Activated naive CD8-positive, alpha-beta T cell (primary cell): ENCODE data around the gene ICAM5.
"Not testable (repeated sequence)": the region's sequence is repeated elsewhere in the genome, so short reads cannot be mapped to it uniquely, and the experiment has no call there.

Source experiments
- H3K27ac Mint-ChIP-seq: one replicate; pipeline ENCODE4 v1.8.0; 2021; ENCODE audit warnings: mixed read lengths
- H3K27me3 Mint-ChIP-seq: one replicate; pipeline ENCODE4 v1.8.0; 2021; ENCODE audit warnings: mixed read lengths
- H3K36me3 Mint-ChIP-seq: one replicate; pipeline ENCODE4 v1.8.0; 2021; ENCODE audit warnings: mixed read lengths
- H3K4me1 Mint-ChIP-seq: one replicate; pipeline ENCODE4 v1.8.0; 2021; ENCODE audit warnings: low read depth, mixed read lengths
- H3K4me3 Mint-ChIP-seq: one replicate; pipeline ENCODE4 v1.8.0; 2021; ENCODE audit warnings: mild to moderate bottlenecking, mixed read lengths
- H3K9me3 Mint-ChIP-seq: one replicate; pipeline ENCODE4 v1.8.0; 2021; ENCODE audit warnings: low read depth, mixed read lengths

ICAM5 gene

DNA sequence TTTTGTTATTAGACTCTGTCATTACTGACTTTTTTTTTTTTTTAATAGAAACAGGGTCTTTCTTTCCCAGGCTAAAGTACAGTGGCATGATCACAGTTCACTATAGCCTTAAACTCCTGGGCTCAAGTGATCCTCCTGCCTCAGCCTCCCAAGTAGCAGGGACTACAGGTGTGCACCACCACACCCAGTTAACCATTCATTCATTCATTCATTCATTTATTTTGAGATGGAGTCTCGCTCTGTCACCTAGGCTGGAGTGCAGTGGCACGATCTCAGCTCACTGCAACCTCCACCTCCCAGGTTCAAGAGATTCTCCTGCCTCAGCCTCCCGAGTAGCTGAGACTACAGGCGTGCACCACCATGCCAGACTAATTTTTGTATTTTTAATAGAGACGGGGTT lies 7.7 kb upstream of the ICAM5 start:
- peaks cover 16% of the 10 kb centered on the region for H3K4me1 Mint-ChIP-seq
- H3K27ac Mint-ChIP-seq, H3K4me3 Mint-ChIP-seq, H3K9me3 Mint-ChIP-seq, H3K27me3 Mint-ChIP-seq, H3K36me3 Mint-ChIP-seq: not testable (repeated sequence)

- peaks cover 8% of the 10 kb centered on the region for H3K36me3 Mint-ChIP-seq
- no peak overlapping the region for H3K27ac Mint-ChIP-seq
- no peak overlapping the region for H3K4me3 Mint-ChIP-seq
- H3K27me3 Mint-ChIP-seq = peaks cover 2% of the 10 kb centered on the region
- peaks cover 17% of the 10 kb centered on the region for H3K4me1 Mint-ChIP-seq
- H3K9me3 Mint-ChIP-seq = no peaks in the 10 kb centered on the region
Measured at GRCh38 chr19:10283301-10284064, 6.3 kb upstream of the ICAM5 start.

DNA sequence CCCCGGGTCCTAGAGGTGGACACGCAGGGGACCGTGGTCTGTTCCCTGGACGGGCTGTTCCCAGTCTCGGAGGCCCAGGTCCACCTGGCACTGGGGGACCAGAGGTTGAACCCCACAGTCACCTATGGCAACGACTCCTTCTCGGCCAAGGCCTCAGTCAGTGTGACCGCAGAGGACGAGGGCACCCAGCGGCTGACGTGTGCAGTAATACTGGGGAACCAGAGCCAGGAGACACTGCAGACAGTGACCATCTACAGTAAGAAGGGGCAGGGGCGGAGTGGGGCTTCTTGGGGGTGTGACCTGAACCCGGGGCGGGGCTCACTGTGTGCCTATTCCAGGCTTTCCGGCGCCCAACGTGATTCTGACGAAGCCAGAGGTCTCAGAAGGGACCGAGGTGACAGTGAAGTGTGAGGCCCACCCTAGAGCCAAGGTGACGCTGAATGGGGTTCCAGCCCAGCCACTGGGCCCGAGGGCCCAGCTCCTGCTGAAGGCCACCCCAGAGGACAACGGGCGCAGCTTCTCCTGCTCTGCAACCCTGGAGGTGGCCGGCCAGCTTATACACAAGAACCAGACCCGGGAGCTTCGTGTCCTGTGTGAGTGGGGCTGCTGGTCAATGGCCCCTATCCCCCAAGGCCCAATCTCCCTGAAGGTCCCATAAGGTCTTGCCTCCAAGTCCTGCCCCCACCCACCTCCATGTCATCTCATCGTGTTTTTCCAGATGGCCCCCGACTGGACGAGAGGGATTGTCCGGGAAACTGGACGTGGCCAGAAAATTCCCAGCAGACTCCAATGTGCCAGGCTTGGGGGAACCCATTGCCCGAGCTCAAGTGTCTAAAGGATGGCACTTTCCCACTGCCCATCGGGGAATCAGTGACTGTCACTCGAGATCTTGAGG lies 5.4 kb upstream of the ICAM5 start:
- Mint-ChIP-seq H3K27ac (no peak overlapping the region), H3K9me3 (no peaks in the 10 kb centered on the region), H3K27me3 (peaks cover 2% of the 10 kb centered on the region), H3K4me1 (peaks cover 23% of the 10 kb centered on the region), H3K4me3 (no peak overlapping the region), H3K36me3 (peaks cover 8% of the 10 kb centered on the region)

- H3K4me3 Mint-ChIP-seq = no peak overlapping the region
- peaks cover 21% of the 10 kb centered on the region for H3K4me1 Mint-ChIP-seq
- peaks cover 8% of the 10 kb centered on the region for H3K36me3 Mint-ChIP-seq
- peaks cover 2% of the 10 kb centered on the region for H3K27me3 Mint-ChIP-seq
- no peak overlapping the region for H3K27ac Mint-ChIP-seq
- H3K9me3 Mint-ChIP-seq = no peaks in the 10 kb centered on the region
Measured at GRCh38 chr19:10284960-10285278, 4.8 kb upstream of the ICAM5 start.

- no peak overlapping the region for H3K4me3 Mint-ChIP-seq
- peaks cover 8% of the 10 kb centered on the region for H3K36me3 Mint-ChIP-seq
- no peaks in the 10 kb centered on the region for H3K9me3 Mint-ChIP-seq
- no peak overlapping the region for H3K27ac Mint-ChIP-seq
- peaks cover 23% of the 10 kb centered on the region for H3K4me1 Mint-ChIP-seq
- H3K27me3 Mint-ChIP-seq = peaks cover 2% of the 10 kb centered on the region
Measured at GRCh38 chr19:10285393-10285792, 4.4 kb upstream of the ICAM5 start.

DNA sequence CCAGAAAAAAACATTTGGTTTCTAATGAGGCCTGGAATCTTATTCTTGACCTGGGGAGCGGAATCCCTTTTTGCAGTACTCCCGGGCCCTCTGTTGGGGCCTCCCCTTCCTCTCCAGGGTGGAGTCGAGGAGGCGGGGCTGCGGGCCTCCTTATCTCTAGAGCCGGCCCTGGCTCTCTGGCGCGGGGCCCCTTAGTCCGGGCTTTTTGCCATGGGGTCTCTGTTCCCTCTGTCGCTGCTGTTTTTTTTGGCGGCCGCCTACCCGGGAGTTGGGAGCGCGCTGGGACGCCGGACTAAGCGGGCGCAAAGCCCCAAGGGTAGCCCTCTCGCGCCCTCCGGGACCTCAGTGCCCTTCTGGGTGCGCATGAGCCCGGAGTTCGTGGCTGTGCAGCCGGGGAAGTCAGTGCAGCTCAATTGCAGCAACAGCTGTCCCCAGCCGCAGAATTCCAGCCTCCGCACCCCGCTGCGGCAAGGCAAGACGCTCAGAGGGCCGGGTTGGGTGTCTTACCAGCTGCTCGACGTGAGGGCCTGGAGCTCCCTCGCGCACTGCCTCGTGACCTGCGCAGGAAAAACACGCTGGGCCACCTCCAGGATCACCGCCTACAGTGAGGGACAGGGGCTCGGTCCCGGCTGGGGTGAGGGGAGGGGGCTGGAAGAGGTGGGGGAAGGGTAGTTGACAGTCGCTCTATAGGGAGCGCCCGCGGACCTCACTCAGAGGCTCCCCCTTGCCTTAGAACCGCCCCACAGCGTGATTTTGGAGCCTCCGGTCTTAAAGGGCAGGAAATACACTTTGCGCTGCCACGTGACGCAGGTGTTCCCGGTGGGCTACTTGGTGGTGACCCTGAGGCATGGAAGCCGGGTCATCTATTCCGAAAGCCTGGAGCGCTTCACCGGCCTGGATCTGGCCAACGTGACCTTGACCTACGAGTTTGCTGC lies 2.7 kb upstream of the ICAM5 start, which contains the start of gene ICAM4:
Gene ICAM4, plus strand, starts transcription at position 153 of the 935 bp plus-strand sequence. Its CDS starts 58 bp downstream, at position 211.
- no peaks in the 10 kb centered on the region for H3K9me3 Mint-ChIP-seq
- H3K27ac Mint-ChIP-seq = no peak within 1 kb of the TSS
- H3K36me3 Mint-ChIP-seq = peaks cover 8% of the 10 kb centered on the region
- peak within 1 kb of the TSS; percentile 48 for H3K4me3 Mint-ChIP-seq
- peaks cover 4% of the 10 kb centered on the region for H3K27me3 Mint-ChIP-seq
- H3K4me1 Mint-ChIP-seq = peaks cover 35% of the 10 kb centered on the region

DNA sequence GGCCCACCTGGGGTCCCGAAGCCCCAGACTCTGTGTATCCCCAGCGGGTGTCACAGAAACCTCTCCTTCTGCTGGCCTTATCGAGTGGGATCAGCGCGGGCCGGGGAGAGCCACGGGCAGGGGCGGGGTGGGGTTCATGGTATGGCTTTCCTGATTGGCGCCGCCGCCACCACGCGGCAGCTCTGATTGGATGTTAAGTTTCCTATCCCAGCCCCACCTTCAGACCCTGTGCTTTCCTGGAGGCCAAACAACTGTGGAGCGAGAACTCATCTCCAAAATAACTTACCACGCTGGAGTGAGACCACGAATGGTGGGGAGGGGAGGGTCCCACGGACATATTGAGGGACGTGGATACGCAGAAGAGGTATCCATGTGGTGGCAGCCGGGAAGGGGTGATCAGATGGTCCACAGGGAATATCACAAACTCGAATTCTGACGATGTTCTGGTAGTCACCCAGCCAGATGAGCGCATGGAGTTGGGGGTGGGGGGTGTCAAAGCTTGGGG lies 1.0 kb upstream of the ICAM5 start:
- Mint-ChIP-seq H3K4me3 (peak overlapping the region; percentile 77), H3K4me1 (peaks cover 46% of the 10 kb centered on the region), H3K27ac (peak overlapping the region; percentile 50), H3K27me3 (peaks cover 8% of the 10 kb centered on the region), H3K36me3 (peaks cover 8% of the 10 kb centered on the region), H3K9me3 (no peaks in the 10 kb centered on the region)

DNA sequence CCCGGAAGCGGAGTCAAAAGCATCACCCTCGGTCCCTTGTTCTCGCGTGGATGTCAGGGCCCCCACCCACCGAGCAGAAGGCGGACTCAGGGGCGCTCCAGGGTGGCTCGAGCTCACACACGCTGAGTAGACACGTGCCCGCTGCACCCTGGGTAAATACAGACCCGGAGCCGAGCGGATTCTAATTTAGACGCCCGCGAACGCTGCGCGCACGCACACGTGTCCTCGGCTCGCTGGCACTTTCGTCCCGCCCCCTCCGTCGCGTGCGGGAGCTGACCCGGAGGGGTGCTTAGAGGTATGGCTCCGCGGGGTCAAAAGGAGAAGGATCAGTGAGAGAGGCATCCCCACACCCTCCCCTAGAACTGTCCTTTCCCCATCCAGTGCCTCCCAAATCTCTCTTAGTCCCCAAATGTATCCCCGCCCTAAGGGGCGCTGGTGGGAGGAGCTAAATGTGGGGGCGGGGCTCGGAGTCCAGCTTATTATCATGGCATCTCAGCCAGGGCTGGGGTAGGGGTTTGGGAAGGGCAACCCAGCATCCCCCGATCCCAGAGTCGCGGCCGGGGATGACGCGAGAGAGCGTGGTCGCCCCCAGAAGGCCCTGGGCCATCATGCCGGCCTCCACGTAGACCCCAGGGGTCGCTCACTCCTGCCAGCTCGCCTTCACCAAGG lies 451 bp upstream of the ICAM5 start:
- H3K36me3 Mint-ChIP-seq = peaks cover 8% of the 10 kb centered on the region
- no peaks in the 10 kb centered on the region for H3K9me3 Mint-ChIP-seq
- peak overlapping the region; percentile 77 for H3K4me3 Mint-ChIP-seq
- peaks cover 46% of the 10 kb centered on the region for H3K4me1 Mint-ChIP-seq
- peaks cover 8% of the 10 kb centered on the region for H3K27me3 Mint-ChIP-seq
- H3K27ac Mint-ChIP-seq = peak overlapping the region; percentile 50

DNA sequence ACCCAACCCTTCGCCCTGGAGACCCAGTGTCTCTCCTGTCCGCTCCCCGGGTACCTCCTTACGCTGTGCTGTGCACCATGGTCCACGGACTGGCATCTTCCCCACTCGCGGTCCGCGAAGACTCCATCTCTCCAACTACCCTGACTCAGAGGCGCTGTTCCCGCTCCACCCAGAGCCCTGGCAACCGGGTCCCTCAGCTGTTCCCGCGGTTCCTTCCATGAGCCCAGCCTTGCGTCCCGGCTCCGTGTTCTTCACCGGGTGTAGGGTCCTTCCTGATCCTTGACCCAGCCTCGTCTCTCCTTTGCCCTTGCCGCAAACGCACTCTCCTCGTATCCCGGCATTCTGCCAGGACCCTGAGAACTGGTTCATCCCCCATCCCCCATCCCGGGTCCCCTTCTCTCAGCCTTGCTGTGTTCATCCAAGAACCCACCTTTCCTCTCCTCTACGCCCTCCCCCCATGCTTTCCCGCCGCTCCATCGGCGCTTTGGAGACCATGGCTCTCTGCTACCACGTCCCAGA lies 664 bp downstream of the ICAM5 start:
- no peaks in the 10 kb centered on the region for H3K9me3 Mint-ChIP-seq
- peaks cover 8% of the 10 kb centered on the region for H3K27me3 Mint-ChIP-seq
- H3K36me3 Mint-ChIP-seq = peaks cover 3% of the 10 kb centered on the region
- peak overlapping the region; percentile 77 for H3K4me3 Mint-ChIP-seq
- H3K4me1 Mint-ChIP-seq = peaks cover 49% of the 10 kb centered on the region
- peak overlapping the region; percentile 22 for H3K27ac Mint-ChIP-seq

- no peaks in the 10 kb centered on the region for H3K9me3 Mint-ChIP-seq
- H3K4me3 Mint-ChIP-seq = peak overlapping the region; percentile 77
- peak overlapping the region; percentile 22 for H3K27ac Mint-ChIP-seq
- H3K36me3 Mint-ChIP-seq = no peaks in the 10 kb centered on the region
- peaks cover 55% of the 10 kb centered on the region for H3K4me1 Mint-ChIP-seq
- peaks cover 11% of the 10 kb centered on the region for H3K27me3 Mint-ChIP-seq
Measured at GRCh38 chr19:10290876-10291553, 1.3 kb downstream of the ICAM5 start.

GRCh38 chr19:10291554-10292205 lies 1.9 kb downstream of the ICAM5 start:
- Mint-ChIP-seq H3K4me1 (peaks cover 50% of the 10 kb centered on the region), H3K9me3 (no peaks in the 10 kb centered on the region), H3K27me3 (peaks cover 12% of the 10 kb centered on the region), H3K36me3 (no peaks in the 10 kb centered on the region), H3K4me3 (peak overlapping the region; percentile 77), H3K27ac (no peak overlapping the region)

- Mint-ChIP-seq H3K27ac (no peak overlapping the region), H3K27me3 (peaks cover 13% of the 10 kb centered on the region), H3K4me1 (peaks cover 51% of the 10 kb centered on the region), H3K4me3 (peak overlapping the region; percentile 77), H3K36me3 (no peaks in the 10 kb centered on the region), H3K9me3 (no peaks in the 10 kb centered on the region)
Measured at GRCh38 chr19:10292206-10292788, 2.5 kb downstream of the ICAM5 start.
